ENCODE data around the gene KLHL29.

GRCh38 chr2:23410596-23410995, 25.6 kb downstream of the KLHL29 start:
- TF ChIP-seq TEAD4 (IDR thresholded peaks at IDR 0.05) (no peak), EP300 (IDR thresholded peaks at IDR 0.05; ENCODE audit: borderline replicate concordance) (no peak), RAD21 (IDR thresholded peaks at IDR 0.05; ENCODE audit: low read depth) (no peak), FOXM1 (IDR thresholded peaks at IDR 0.05; ENCODE audit: borderline replicate concordance, low read depth) (no peak)
- TF ChIP-seq, protein P1, sequence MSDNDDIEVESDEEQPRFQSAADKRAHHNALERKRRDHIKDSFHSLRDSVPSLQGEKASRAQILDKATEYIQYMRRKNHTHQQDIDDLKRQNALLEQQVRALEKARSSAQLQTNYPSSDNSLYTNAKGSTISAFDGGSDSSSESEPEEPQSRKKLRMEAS (IDR thresholded peaks at IDR 0.05), result no peak

Data from Ishikawa (cell line).